Measurements from ENCODE around the gene EPHB1.

The EPHB1 gene

GRCh38 chr3:134846084-134846483 lies 51.0 kb downstream of the EPHB1 start:
- Mint-ChIP-seq H3K4me3 (no peak overlapping the region), H3K9me3 (peaks cover 0 to 23% of the 10 kb centered on the region in 2 donors), H3K27me3 (peaks cover 8% of the 10 kb centered on the region), H3K27ac (no peak overlapping the region), H3K4me1 (no peaks in the 10 kb centered on the region)
- no peak for DNase-seq
- no peak for ATAC-seq

GRCh38 chr3:134846911-134847317 lies 51.9 kb downstream of the EPHB1 start:
- Mint-ChIP-seq H3K4me1 (no peaks in the 10 kb centered on the region), H3K4me3 (no peak overlapping the region), H3K27ac (no peak overlapping the region), H3K27me3 (peaks cover 8% of the 10 kb centered on the region), H3K9me3 (peaks cover 0 to 23% of the 10 kb centered on the region in 2 donors)
- DNase-seq = no peak
- ATAC-seq = no peak

GRCh38 chr3:134847349-134847748 lies 52.3 kb downstream of the EPHB1 start:
- Mint-ChIP-seq H3K27me3 (peaks cover 8% of the 10 kb centered on the region), H3K4me3 (no peak overlapping the region), H3K27ac (no peak overlapping the region), H3K4me1 (no peaks in the 10 kb centered on the region), H3K9me3 (peaks cover 0 to 20% of the 10 kb centered on the region in 2 donors)
- DNase-seq = no peak
- ATAC-seq = no peak

DNA sequence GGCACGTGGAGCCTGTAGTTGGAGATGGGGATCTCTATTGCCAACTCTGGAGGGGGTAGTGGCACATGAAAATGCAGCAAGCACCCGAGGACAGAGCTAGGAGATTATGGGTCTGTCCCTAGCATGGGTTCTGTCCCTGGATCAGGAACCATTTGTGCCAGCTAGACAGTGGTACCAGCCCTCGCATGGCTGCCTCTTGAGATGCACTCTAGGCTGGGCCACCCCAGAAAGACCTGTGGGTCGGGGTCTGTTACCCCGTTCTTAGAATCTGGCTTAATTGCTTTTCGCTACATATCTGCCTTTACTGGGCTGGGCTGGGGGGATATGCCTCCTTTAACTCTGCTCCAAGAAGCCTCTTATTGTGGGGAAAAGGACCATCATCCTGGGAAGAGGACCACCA lies 54.5 kb downstream of the EPHB1 start:
- Mint-ChIP-seq H3K4me1 (peaks cover 10% of the 10 kb centered on the region), H3K4me3 (no peak overlapping the region), H3K27ac (no peak overlapping the region), H3K9me3 (peaks cover 0 to 3% of the 10 kb centered on the region in 2 donors), H3K27me3 (peaks cover 8% of the 10 kb centered on the region)
- no peak for DNase-seq
- no peak for ATAC-seq

DNA sequence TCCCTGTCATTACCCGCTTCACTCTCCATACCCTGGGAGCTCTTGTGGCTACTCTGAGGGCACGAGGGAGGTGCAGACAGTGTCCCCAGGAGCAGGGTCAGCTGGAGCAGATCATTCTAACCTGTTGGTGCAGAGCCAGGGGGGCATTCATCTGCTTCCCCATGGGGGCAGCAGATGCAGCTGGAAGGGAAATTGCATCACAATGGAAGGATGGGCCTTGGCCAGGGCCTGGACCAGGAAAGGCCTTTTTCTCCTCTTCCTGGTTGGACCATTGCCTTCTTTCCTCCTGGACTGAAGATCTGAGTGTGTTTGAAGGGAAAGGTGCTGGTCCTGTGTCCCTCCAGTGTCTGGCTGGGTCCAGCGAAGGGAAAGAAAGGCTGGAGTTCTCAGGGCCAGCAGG lies 55.7 kb downstream of the EPHB1 start:
- Mint-ChIP-seq H3K4me3 (no peak overlapping the region), H3K9me3 (no peaks in the 10 kb centered on the region), H3K27me3 (peaks cover 8% of the 10 kb centered on the region), H3K4me1 (peaks cover 10% of the 10 kb centered on the region), H3K27ac (peak overlapping the region in 1 of 2 donors; percentile 23)
- no peak for ATAC-seq
- DNase-seq = no peak

DNA sequence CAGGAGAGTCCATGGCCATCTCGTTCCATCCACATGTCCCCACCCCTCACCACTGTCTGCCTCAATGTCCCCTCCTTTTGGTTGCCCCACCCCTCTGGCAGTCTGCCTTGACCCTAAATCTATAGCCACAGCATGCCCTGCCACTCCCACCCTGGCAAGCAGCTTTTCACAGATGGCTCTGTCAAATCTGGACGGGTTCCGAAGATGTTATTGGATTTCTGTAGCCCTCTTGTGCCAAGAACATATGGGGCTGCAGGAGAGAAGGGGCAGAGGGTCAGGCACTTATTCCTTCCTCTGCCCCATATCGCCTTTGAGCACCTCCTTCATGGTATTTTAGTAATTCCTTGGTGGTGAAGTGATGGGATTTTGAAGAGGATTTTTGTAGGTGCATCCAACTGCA lies 57.1 kb downstream of the EPHB1 start:
- ATAC-seq = no peak
- no peak overlapping the region for H3K4me3 Mint-ChIP-seq
- H3K4me1 Mint-ChIP-seq = peaks cover 10% of the 10 kb centered on the region
- H3K27ac Mint-ChIP-seq = no peak overlapping the region
- H3K27me3 Mint-ChIP-seq = peaks cover 8% of the 10 kb centered on the region
- no peak for DNase-seq
- no peaks in the 10 kb centered on the region for H3K9me3 Mint-ChIP-seq

- peak overlapping the region; percentile 35 to 38 for H3K4me3 Mint-ChIP-seq
- H3K9me3 Mint-ChIP-seq = no peaks in the 10 kb centered on the region
- H3K27me3 Mint-ChIP-seq = peaks cover 8% of the 10 kb centered on the region
- DNase-seq = no peak
- H3K4me1 Mint-ChIP-seq = peaks cover 10% of the 10 kb centered on the region
- peak overlapping the region in 1 of 2 donors; percentile 29 for H3K27ac Mint-ChIP-seq
- ATAC-seq = peak; percentile 54
These were observed 57.9 kb downstream of the EPHB1 start for GRCh38 chr3:134852893-134853351.

DNA sequence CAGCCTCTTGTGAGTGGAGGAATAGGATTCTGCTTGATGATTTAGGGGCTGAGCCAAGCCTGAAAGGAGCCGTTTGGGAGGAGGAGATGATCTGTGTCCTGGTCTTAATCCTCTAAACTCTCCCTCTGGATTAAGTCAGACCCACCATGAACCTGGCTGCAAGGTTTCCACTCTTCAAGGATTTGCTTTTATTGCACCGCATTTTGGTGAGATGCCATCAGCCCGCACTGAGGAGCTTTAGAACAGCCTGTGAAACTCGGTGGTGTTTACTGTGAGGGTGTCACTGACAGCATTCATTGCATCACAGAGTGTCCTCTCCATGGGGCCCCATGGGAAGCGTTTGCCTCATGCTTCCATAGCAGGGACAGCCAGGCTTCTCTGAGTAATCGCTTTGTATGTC lies 59.2 kb downstream of the EPHB1 start:
- Mint-ChIP-seq H3K9me3 (no peaks in the 10 kb centered on the region), H3K27me3 (peaks cover 2% of the 10 kb centered on the region), H3K4me3 (no peak overlapping the region), H3K27ac (no peak overlapping the region), H3K4me1 (peaks cover 10% of the 10 kb centered on the region)
- DNase-seq = no peak
- ATAC-seq = no peak

DNA sequence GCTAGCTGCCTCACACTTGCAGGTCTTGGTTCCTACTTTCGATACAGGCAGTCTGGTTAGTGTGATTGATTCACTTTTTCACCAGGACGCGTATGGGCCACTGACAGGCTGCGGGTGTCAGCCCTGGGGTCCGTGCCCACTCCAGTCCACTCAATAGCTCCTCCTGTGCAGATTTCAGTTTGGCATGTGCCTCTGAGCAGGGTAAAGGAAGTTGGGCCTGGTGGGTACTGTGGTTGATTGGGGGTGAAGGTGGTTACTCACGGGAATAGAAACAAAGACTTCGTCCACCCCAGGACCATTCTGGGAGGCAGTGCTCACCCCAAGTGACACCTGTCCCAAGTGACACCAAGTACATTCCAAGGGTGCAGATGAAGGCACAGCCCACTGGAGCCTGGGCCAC lies 62.3 kb downstream of the EPHB1 start:
- H3K4me1 Mint-ChIP-seq = peaks cover 10% of the 10 kb centered on the region
- ATAC-seq (no peak), DNase-seq (no peak)
- no peak overlapping the region for H3K27ac Mint-ChIP-seq
- no peaks in the 10 kb centered on the region for H3K9me3 Mint-ChIP-seq
- H3K27me3 Mint-ChIP-seq = no peaks in the 10 kb centered on the region
- H3K4me3 Mint-ChIP-seq = no peak overlapping the region

GRCh38 chr3:134857776-134858362 lies 62.8 kb downstream of the EPHB1 start:
- H3K4me1 Mint-ChIP-seq = peaks cover 6% of the 10 kb centered on the region

GRCh38 chr3:134858441-134859035 lies 63.5 kb downstream of the EPHB1 start:
- Mint-ChIP-seq H3K27ac (peak overlapping the region in 1 of 2 donors; percentile 27), H3K4me1 (no peaks in the 10 kb centered on the region), H3K27me3 (no peaks in the 10 kb centered on the region), H3K9me3 (no peaks in the 10 kb centered on the region), H3K4me3 (no peak overlapping the region)
- ATAC-seq (no peak), DNase-seq (no peak)

More at GRCh38 chr3:134857776-134858362, 62.8 kb downstream of the EPHB1 start:
- ATAC-seq = no peak
- no peaks in the 10 kb centered on the region for H3K9me3 Mint-ChIP-seq
- no peak for DNase-seq
- H3K27ac Mint-ChIP-seq = peak overlapping the region in 1 of 2 donors; percentile 27
- H3K4me3 Mint-ChIP-seq = no peak overlapping the region
- no peaks in the 10 kb centered on the region for H3K27me3 Mint-ChIP-seq

- no peak for ATAC-seq
These were observed 64.3 kb downstream of the EPHB1 start for GRCh38 chr3:134859341-134859740.

GRCh38 chr3:134860141-134860540 lies 65.1 kb downstream of the EPHB1 start:
- DNase-seq (no peak), ATAC-seq (no peak)
- Mint-ChIP-seq H3K9me3 (no peaks in the 10 kb centered on the region), H3K4me3 (no peak overlapping the region), H3K27me3 (no peaks in the 10 kb centered on the region), H3K4me1 (no peaks in the 10 kb centered on the region), H3K27ac (peak overlapping the region in 1 of 2 donors; percentile 5)

More at GRCh38 chr3:134859341-134859740, 64.3 kb downstream of the EPHB1 start:
- Mint-ChIP-seq H3K4me1 (no peaks in the 10 kb centered on the region), H3K27ac (no peak overlapping the region), H3K9me3 (no peaks in the 10 kb centered on the region), H3K27me3 (no peaks in the 10 kb centered on the region), H3K4me3 (no peak overlapping the region)
- DNase-seq = no peak

DNA sequence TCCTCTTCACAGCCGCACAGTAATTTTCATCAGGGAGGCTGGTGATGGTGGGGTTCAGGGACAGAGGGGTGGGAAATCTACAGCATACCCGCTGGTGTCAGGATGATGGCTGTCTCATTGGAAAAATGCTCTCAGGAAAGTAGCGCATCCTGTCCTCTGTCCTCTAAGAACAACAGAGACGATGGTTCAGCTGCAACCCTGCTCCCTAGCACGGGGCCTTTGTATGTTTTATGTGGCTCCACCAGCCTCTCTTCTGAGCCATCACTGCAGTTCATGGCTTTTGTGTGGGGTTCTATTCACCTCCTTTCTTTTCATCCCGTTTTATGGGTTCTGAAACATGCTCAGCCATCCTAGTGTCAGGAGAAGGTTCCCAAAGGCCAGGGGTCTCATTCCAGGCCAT lies 68.9 kb downstream of the EPHB1 start:
- no peak for ATAC-seq
- Mint-ChIP-seq H3K27me3 (no peaks in the 10 kb centered on the region), H3K4me3 (no peak overlapping the region), H3K9me3 (no peaks in the 10 kb centered on the region), H3K4me1 (no peaks in the 10 kb centered on the region), H3K27ac (no peak overlapping the region)
- no peak for DNase-seq

DNA sequence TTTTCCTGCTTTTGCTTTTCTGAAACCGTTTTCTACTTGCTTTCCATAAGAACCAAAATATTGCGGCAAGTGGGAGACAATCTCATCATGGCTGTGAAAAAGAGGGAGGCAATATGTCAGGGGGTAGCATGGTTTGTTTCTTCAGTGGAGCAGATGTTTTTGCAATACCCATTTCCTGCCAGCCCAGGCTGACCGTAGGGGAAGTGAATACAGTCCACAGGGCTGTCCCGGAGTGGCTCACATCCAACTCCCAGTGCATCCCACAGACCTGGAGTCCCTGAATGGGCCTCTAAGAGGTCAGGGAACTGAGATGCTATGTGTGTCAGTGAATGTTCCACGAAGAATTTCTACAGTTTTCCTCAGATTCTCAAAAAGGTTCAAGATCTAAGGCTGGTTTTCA lies 69.6 kb downstream of the EPHB1 start:
- H3K4me1 Mint-ChIP-seq = no peaks in the 10 kb centered on the region
- no peaks in the 10 kb centered on the region for H3K27me3 Mint-ChIP-seq
- H3K27ac Mint-ChIP-seq = no peak overlapping the region
- DNase-seq (no peak), ATAC-seq (no peak)
- H3K9me3 Mint-ChIP-seq = no peaks in the 10 kb centered on the region
- no peak overlapping the region for H3K4me3 Mint-ChIP-seq

GRCh38 chr3:134867277-134867676 lies 72.2 kb downstream of the EPHB1 start:
- Mint-ChIP-seq H3K4me3 (no peak overlapping the region), H3K27ac (no peak overlapping the region), H3K4me1 (no peaks in the 10 kb centered on the region), H3K9me3 (no peaks in the 10 kb centered on the region), H3K27me3 (peaks cover 8% of the 10 kb centered on the region)
- ATAC-seq (no peak), DNase-seq (no peak)

All from stimulated activated naive CD8-positive, alpha-beta T cell treated with anti-CD3 and anti-CD28 coated beads, Interleukin-15, amount 100 ng/mL, for 72 hours (primary cell).